OCI-LY3 (cell line): Measurements from ENCODE around the gene SLC50A1.

Experiments
- EZH2phosphoT487 ChIP-seq: fragments of 200-600 bp; shearing (Covaris generic); IDR thresholded peaks from 2 replicates; pipeline ENCODE4 v1.6.1; 2018; ENCODE audit warnings: antibody characterized with exemption, mixed run types, low read depth
- TF ChIP-seq, protein P1 (sequence below): fragments of 200-600, 300-600 bp; sonication (generic); IDR thresholded peaks from 2 replicates; pipeline ENCODE4 v1.5.1; 2014; ENCODE audit warnings: antibody characterized with exemption, low read length, low read depth

DNA sequence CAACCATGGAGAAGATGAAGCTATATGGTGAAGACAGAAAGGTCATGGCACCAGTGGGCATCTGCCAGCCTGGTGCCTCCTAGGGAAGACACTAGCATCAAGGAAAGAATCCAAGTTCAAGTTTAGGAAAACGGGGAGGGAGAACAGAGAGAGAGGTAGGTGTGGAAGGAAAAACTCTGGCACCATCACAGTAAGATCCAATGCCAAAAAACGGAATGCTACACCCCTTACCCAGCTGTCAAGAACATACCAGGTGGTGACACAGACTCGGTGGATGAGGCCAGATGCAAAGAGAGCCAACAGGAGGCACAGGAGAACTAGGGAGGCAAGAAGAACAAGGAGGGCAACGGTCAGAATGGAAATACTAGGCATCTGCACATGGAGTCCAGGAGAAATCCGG lies 33.9 kb downstream of the SLC50A1 start:
- TF ChIP-seq, protein P1, sequence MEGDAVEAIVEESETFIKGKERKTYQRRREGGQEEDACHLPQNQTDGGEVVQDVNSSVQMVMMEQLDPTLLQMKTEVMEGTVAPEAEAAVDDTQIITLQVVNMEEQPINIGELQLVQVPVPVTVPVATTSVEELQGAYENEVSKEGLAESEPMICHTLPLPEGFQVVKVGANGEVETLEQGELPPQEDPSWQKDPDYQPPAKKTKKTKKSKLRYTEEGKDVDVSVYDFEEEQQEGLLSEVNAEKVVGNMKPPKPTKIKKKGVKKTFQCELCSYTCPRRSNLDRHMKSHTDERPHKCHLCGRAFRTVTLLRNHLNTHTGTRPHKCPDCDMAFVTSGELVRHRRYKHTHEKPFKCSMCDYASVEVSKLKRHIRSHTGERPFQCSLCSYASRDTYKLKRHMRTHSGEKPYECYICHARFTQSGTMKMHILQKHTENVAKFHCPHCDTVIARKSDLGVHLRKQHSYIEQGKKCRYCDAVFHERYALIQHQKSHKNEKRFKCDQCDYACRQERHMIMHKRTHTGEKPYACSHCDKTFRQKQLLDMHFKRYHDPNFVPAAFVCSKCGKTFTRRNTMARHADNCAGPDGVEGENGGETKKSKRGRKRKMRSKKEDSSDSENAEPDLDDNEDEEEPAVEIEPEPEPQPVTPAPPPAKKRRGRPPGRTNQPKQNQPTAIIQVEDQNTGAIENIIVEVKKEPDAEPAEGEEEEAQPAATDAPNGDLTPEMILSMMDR = no peak
- TF ChIP-seq EZH2phosphoT487 = no peak
